Parathyroid adenoma (tissue), 2 donors: Measurements from ENCODE around the gene SLC29A1.

Source experiments
- H2AFZ ChIP-seq: fragments of 300-600 bp; sonication (generic); one replicate; pipeline ENCODE4 v1.7.0; 2017; ENCODE audit warnings: antibody characterized with exemption, mild to moderate bottlenecking
- H3K27ac ChIP-seq: fragments of 300-600 bp; sonication (generic); one replicate; pipeline ENCODE4 v1.7.0; 2017
- H3K27me3 ChIP-seq: fragments of 300-600 bp; sonication (generic); one replicate; pipeline ENCODE4 v1.7.0; 2017; ENCODE audit warnings: low read length; ENCODE audit not compliant: control insufficient read depth, insufficient read depth
- H3K36me3 ChIP-seq: fragments of 300-600 bp; sonication (generic); one replicate; pipeline ENCODE4 v1.7.0; 2017; ENCODE audit warnings: low read length; ENCODE audit not compliant: control insufficient read depth, insufficient read depth
- H3K4me1 ChIP-seq: fragments of 300-600 bp; sonication (generic); one replicate; pipeline ENCODE4 v1.7.0; 2017; ENCODE audit warnings: control low read depth
- H3K4me2 ChIP-seq: fragments of 300-600 bp; sonication (generic); one replicate; pipeline ENCODE4 v1.7.0; 2017; ENCODE audit warnings: low read length
- H3K4me3 ChIP-seq: fragments of 300-600 bp; sonication (generic); one replicate; pipeline ENCODE4 v1.7.0; 2017; ENCODE audit warnings: low read depth, low read length
- H3K79me2 ChIP-seq: fragments of 300-600 bp; sonication (generic); one replicate; pipeline ENCODE4 v1.7.0; 2017; ENCODE audit warnings: control low read depth
- H3K9ac ChIP-seq: fragments of 300-600 bp; sonication (generic); one replicate; pipeline ENCODE4 v1.7.0; 2017; ENCODE audit warnings: mild to moderate bottlenecking
- H3K9me3 ChIP-seq: fragments of 300-600 bp; sonication (generic); one replicate; pipeline ENCODE4 v1.7.0; 2017; ENCODE audit warnings: low read length; ENCODE audit not compliant: control insufficient read depth
- CTCF ChIP-seq: fragments of 300-600 bp; sonication (generic); IDR thresholded peaks from one replicate; pipeline ENCODE4 v1.7.0; 2017; ENCODE audit warnings: antibody characterized with exemption, mild to moderate bottlenecking
- donor health status: primary hyperparathyroidism.

The SLC29A1 gene

GRCh38 chr6:44247338-44248302, 24.2 kb downstream of the SLC29A1 start:
- Histone ChIP-seq H3K9ac (peak overlapping the region; percentile 99), H3K79me2 (peaks cover 15% of the 10 kb centered on the region), H3K27ac (peak overlapping the region; percentile 100), H2AFZ (peak overlapping the region; percentile 97), H3K4me2 (peak overlapping the region; percentile 94), H3K9me3 (no peaks in the 10 kb centered on the region), H3K36me3 (no peaks in the 10 kb centered on the region), H3K27me3 (no peaks in the 10 kb centered on the region), H3K4me3 (peak overlapping the region; percentile 99), H3K4me1 (peaks cover 8% of the 10 kb centered on the region)
- no peak for TF ChIP-seq CTCF

- Histone ChIP-seq H3K4me2 (peak overlapping the region; percentile 94), H3K27ac (peak overlapping the region; percentile 100), H3K4me1 (peaks cover 8% of the 10 kb centered on the region), H2AFZ (no peak overlapping the region), H3K4me3 (peak overlapping the region; percentile 99), H3K27me3 (no peaks in the 10 kb centered on the region), H3K36me3 (no peaks in the 10 kb centered on the region), H3K9me3 (no peaks in the 10 kb centered on the region), H3K79me2 (peaks cover 15% of the 10 kb centered on the region), H3K9ac (no peak overlapping the region)
- no peak for TF ChIP-seq CTCF
Measured at GRCh38 chr6:44248579-44248978, 25.2 kb downstream of the SLC29A1 start.

GRCh38 chr6:44249082-44249748, 25.8 kb downstream of the SLC29A1 start:
- Histone ChIP-seq H3K79me2 (peaks cover 15% of the 10 kb centered on the region), H3K9me3 (no peaks in the 10 kb centered on the region), H3K4me2 (peak overlapping the region; percentile 18), H3K27me3 (no peaks in the 10 kb centered on the region), H3K4me3 (peak overlapping the region; percentile 99), H3K36me3 (no peaks in the 10 kb centered on the region), H3K4me1 (peaks cover 8% of the 10 kb centered on the region), H2AFZ (no peak overlapping the region), H3K27ac (no peak overlapping the region), H3K9ac (no peak overlapping the region)
- no peak for TF ChIP-seq CTCF

- Histone ChIP-seq H2AFZ (no peak overlapping the region), H3K27me3 (no peaks in the 10 kb centered on the region), H3K4me3 (no peak overlapping the region), H3K9ac (no peak overlapping the region), H3K9me3 (no peaks in the 10 kb centered on the region), H3K27ac (no peak overlapping the region), H3K36me3 (no peaks in the 10 kb centered on the region), H3K79me2 (peaks cover 15% of the 10 kb centered on the region), H3K4me2 (no peak overlapping the region), H3K4me1 (peaks cover 8% of the 10 kb centered on the region)
- TF ChIP-seq CTCF, result no peak
Measured at GRCh38 chr6:44250067-44250717, 26.8 kb downstream of the SLC29A1 start.
